Endothelial cell of umbilical vein (primary cell): ENCODE measurements around the gene ADGRE3. TPM values are rescaled to one million over a fixed set of nuclear protein-coding genes. Genes with fewer than 3 reads are reported as not detected.

Source experiments
- BruUV-seq: library from RNA; stranded (reverse); fragments of 400-500 nt; replicated peaks from 2 replicates; lab custom pipeline; 2021; lab: Mats Ljungman, UMichigan
- CTCF ChIA-PET: fragments of 300-600, 350-600 bp; sonication (Branson Sonifier 250); formaldehyde crosslinking; loops from one replicate; lab custom pipeline; 2021; ENCODE audit warnings: antibody characterized with exemption, inconsistent platforms; lab: Charles Lee
- POLR2A ChIA-PET: fragments of 300-600, 350-600 bp; sonication (Branson Sonifier 250); formaldehyde crosslinking; loops from one replicate; lab custom pipeline; 2021; ENCODE audit warnings: antibody characterized with exemption, inconsistent platforms; lab: Charles Lee
- DNase-seq: peaks from one replicate; pipeline ENCODE4 v3.0.0-alpha.2; 2011; ENCODE audit warnings: low read depth, low spot score
- FAIRE-seq: peaks from 2 replicates; lab custom pipeline; 2011; peaks lifted over from hg19 to GRCh38; lab: Jason Lieb, UNC
- H2AFZ ChIP-seq: 2 replicates; pipeline ENCODE4 v1.6.0; 2012; ENCODE audit warnings: low read depth, low read length, control low read depth, inconsistent platforms
- H3K27ac ChIP-seq: 2 replicates; pipeline ENCODE4 v1.5.1; 2011; ENCODE audit warnings: low read depth, mild to moderate bottlenecking, control low read depth, low read length, moderate library complexity; ENCODE audit not compliant: insufficient read depth
- H3K27me3 ChIP-seq, 2 experiments: 2 replicates each; pipeline versions ENCODE4 v1.6.0 to v1.6.1; 2011; ENCODE audit warnings: low read length in 2 of 2, mixed read lengths in 1 of 2; ENCODE audit not compliant: control insufficient read depth in 2 of 2, insufficient read depth in 2 of 2
- H3K36me3 ChIP-seq, 2 experiments: 2 replicates in 1 of 2; 3 replicates in 1 of 2; pipeline ENCODE4 v1.5.1; 2011; ENCODE audit warnings: low read length in 2 of 2, mild to moderate bottlenecking in 1 of 2, moderate library complexity in 1 of 2; ENCODE audit not compliant: control insufficient read depth in 2 of 2, insufficient read depth in 2 of 2; ENCODE audit errors: extremely low read depth in 1 of 2
- H3K4me1 ChIP-seq: 3 replicates; pipeline ENCODE4 v1.5.1; 2011; ENCODE audit warnings: mild to moderate bottlenecking, low read length; ENCODE audit not compliant: control insufficient read depth, insufficient read depth; ENCODE audit errors: extremely low read depth
- H3K4me2 ChIP-seq: 2 replicates; pipeline ENCODE4 v1.6.1; 2011; ENCODE audit warnings: low read length, control low read depth, mixed read lengths; ENCODE audit not compliant: insufficient read depth
- H3K4me3 ChIP-seq, 3 experiments: fragments of 200-600 bp in 1 of 3; sonication (generic), shearing (Covaris generic) in 1 of 3; replicated peaks in 1 of 3; 2 replicates each; pipeline ENCODE4 v1.5.1; 2011 to 2016; ENCODE audit warnings: control low read depth in 3 of 3, low read length in 3 of 3, mild to moderate bottlenecking in 2 of 3, inconsistent platforms in 1 of 3, low read depth in 1 of 3, moderate library complexity in 1 of 3; ENCODE audit not compliant: insufficient read depth in 1 of 3
- H3K79me2 ChIP-seq: 2 replicates; pipeline ENCODE4 v1.6.0; 2012; ENCODE audit warnings: low read length, inconsistent platforms; ENCODE audit not compliant: control insufficient read depth, insufficient read depth
- H3K9ac ChIP-seq: replicated peaks from 2 replicates; pipeline ENCODE3; 2011; ENCODE audit warnings: low read length, control low read depth; ENCODE audit not compliant: insufficient read depth; ENCODE audit errors: extremely low read depth
- H3K9me1 ChIP-seq: replicated peaks from 3 replicates; pipeline ENCODE4 v1.6.0; 2011; ENCODE audit warnings: mild to moderate bottlenecking, low read length; ENCODE audit not compliant: control insufficient read depth, insufficient read depth; ENCODE audit errors: extremely low read depth
- H3K9me3 ChIP-seq: replicated peaks from 2 replicates; pipeline ENCODE4 v1.5.1; 2012; ENCODE audit warnings: low read length, inconsistent platforms; ENCODE audit not compliant: control insufficient read depth, insufficient read depth
- H4K20me1 ChIP-seq: replicated peaks from 2 replicates; pipeline ENCODE3; 2011; ENCODE audit warnings: mild to moderate bottlenecking, low read length; ENCODE audit not compliant: control insufficient read depth, insufficient read depth; ENCODE audit errors: extremely low read depth
- CTCF ChIP-seq, 2 donors: IDR thresholded peaks; 1 replicate in 1 of 2; 2 replicates in 1 of 2; pipeline ENCODE4 v1.5.1; 2011; ENCODE audit warnings: low read length in 2 of 2, mild to moderate bottlenecking in 2 of 2, moderate library complexity in 2 of 2, control low read depth in 1 of 2, inconsistent platforms in 1 of 2, low read depth in 1 of 2; ENCODE audit not compliant: insufficient read depth in 1 of 2; ENCODE audit errors: extremely low read depth in 1 of 2
- EZH2 ChIP-seq: IDR thresholded peaks from 2 replicates; pipeline ENCODE4 v1.6.1; 2012; ENCODE audit warnings: borderline replicate concordance, low read depth, mild to moderate bottlenecking, moderate library complexity, low read length, inconsistent platforms; ENCODE audit not compliant: severe bottlenecking
- JUN ChIP-seq: IDR thresholded peaks from 2 replicates; pipeline ENCODE4 v1.6.1; 2011; ENCODE audit warnings: borderline replicate concordance, low read depth; ENCODE audit not compliant: insufficient read length, insufficient read depth
- MAX ChIP-seq: IDR thresholded peaks from 2 replicates; pipeline ENCODE4 v1.6.1; 2011; ENCODE audit not compliant: insufficient read depth, insufficient read length
- MYC ChIP-seq: IDR thresholded peaks from one replicate; pipeline ENCODE4 v1.6.1; 2011; ENCODE audit warnings: mild to moderate bottlenecking, low read depth, low read length
- POLR2A ChIP-seq: IDR thresholded peaks from 2 replicates; pipeline ENCODE4 v1.6.1; 2012; ENCODE audit warnings: low read depth, mild to moderate bottlenecking, control low read depth, low read length
- POLR2AphosphoS5 ChIP-seq: IDR thresholded peaks from 2 replicates; pipeline ENCODE4 v1.6.1; 2012; ENCODE audit warnings: low read depth, mild to moderate bottlenecking, control low read depth, low read length, moderate library complexity; ENCODE audit not compliant: insufficient read depth
- dilution Hi-C: fragments of 300-500 bp; cut with MboI; formaldehyde crosslinking; loops from one replicate; pipeline ENCODE4 v1.15.0; 2019; ENCODE audit warnings: low sequenced_read_pairs; ENCODE audit not compliant: extremely low pct_ligation_motif_present
- intact Hi-C: fragments of 100-400 bp; cut with micrococcal nuclease; formaldehyde crosslinking; loops from one replicate; pipeline ENCODE4 v1.10.0; 2022
- polyA plus RNA-seq, 4 experiments: library from polyadenylated mRNA; depleted of rRNA in 3 of 4; stranded (reverse) in 3 of 4; unstranded in 1 of 4; fragments of >200 nt; gene quantifications; 2 replicates each; pipeline versions ENCODE4 v1.2.1 to v1.2.3, GENCODE V29; 2011 to 2012; ENCODE audit warnings: missing spikeins in 1 of 4
- total RNA-seq: library from RNA; stranded (reverse); gene quantifications from 2 replicates; pipeline ENCODE4 v1.2.3, GENCODE V29; 2021

ADGRE3 gene
- total and polyA plus RNA-seq, 2 donors (not counting 3 experiments of a cell fraction or from before 2014, with no cell fraction given): not detected

GRCh38 chr19:14673088-14673487, 1.6 kb downstream of the ADGRE3 start:
- Histone ChIP-seq H3K36me3 (no peaks in the 10 kb centered on the region), H3K9me3 (no peaks in the 10 kb centered on the region), H3K79me2 (no peaks in the 10 kb centered on the region), H3K4me2 (no peak overlapping the region), H3K27ac (no peak overlapping the region), H3K4me3 (no peak overlapping the region), H3K27me3 (no peaks in the 10 kb centered on the region), H4K20me1 (no peaks in the 10 kb centered on the region), H3K9me1 (no peaks in the 10 kb centered on the region), H3K4me1 (no peaks in the 10 kb centered on the region), H3K9ac (no peak overlapping the region), H2AFZ (no peak overlapping the region)
- intact Hi-C loops (no loop called here), dilution Hi-C loops (no loop called here)
- BruUV-seq: no TSS peak
- no peak for TF ChIP-seq POLR2AphosphoS5
- TF ChIP-seq MAX: no peak
- POLR2A ChIA-PET: no interaction called here
- FAIRE-seq (no peak), DNase-seq (no peak)
- CTCF ChIA-PET: interaction anchor here (1.2 kb wide), 1 partner anchor 13 kb away, joined by 8 read pairs; no protein-coding TSS in a partner anchor

GRCh38 chr19:14672188-14672872, 2.3 kb downstream of the ADGRE3 start:
- FAIRE-seq: no peak
- CTCF ChIA-PET: no interaction called here
- no TSS peak for BruUV-seq

More at GRCh38 chr19:14672188-14672872, 2.3 kb downstream of the ADGRE3 start:
- no peak overlapping the region for H3K4me3 ChIP-seq
- H3K9me1 ChIP-seq: no peaks in the 10 kb centered on the region
- no peak for TF ChIP-seq EZH2
- TF ChIP-seq MAX: no peak
- TF ChIP-seq MYC: no peak
- TF ChIP-seq POLR2A: no peak
- no peak for TF ChIP-seq CTCF (IDR thresholded peaks at IDR 0.05; ENCODE audit: extremely low read depth in 1 of 2, insufficient read depth in 1 of 2, low read depth in 1 of 2, low read length in 2 of 2)
- no peak for TF ChIP-seq POLR2AphosphoS5
- no peak for TF ChIP-seq JUN
- dilution Hi-C loops: no loop called here
- H3K27ac ChIP-seq: no peak overlapping the region
- POLR2A ChIA-PET: no interaction called here
- H4K20me1 ChIP-seq: no peaks in the 10 kb centered on the region
- no peak overlapping the region for H3K9ac ChIP-seq
- no peaks in the 10 kb centered on the region for H3K27me3 ChIP-seq
- intact Hi-C loops: no loop called here
- no peaks in the 10 kb centered on the region for H3K79me2 ChIP-seq
- DNase-seq: no peak
- no peaks in the 10 kb centered on the region for H3K4me1 ChIP-seq
- H2AFZ ChIP-seq: no peak overlapping the region
- no peak overlapping the region for H3K4me2 ChIP-seq
- H3K9me3 ChIP-seq: no peaks in the 10 kb centered on the region
- no peaks in the 10 kb centered on the region for H3K36me3 ChIP-seq
